ENCODE measurements around the gene ZAP70.

The ZAP70 gene

DNA sequence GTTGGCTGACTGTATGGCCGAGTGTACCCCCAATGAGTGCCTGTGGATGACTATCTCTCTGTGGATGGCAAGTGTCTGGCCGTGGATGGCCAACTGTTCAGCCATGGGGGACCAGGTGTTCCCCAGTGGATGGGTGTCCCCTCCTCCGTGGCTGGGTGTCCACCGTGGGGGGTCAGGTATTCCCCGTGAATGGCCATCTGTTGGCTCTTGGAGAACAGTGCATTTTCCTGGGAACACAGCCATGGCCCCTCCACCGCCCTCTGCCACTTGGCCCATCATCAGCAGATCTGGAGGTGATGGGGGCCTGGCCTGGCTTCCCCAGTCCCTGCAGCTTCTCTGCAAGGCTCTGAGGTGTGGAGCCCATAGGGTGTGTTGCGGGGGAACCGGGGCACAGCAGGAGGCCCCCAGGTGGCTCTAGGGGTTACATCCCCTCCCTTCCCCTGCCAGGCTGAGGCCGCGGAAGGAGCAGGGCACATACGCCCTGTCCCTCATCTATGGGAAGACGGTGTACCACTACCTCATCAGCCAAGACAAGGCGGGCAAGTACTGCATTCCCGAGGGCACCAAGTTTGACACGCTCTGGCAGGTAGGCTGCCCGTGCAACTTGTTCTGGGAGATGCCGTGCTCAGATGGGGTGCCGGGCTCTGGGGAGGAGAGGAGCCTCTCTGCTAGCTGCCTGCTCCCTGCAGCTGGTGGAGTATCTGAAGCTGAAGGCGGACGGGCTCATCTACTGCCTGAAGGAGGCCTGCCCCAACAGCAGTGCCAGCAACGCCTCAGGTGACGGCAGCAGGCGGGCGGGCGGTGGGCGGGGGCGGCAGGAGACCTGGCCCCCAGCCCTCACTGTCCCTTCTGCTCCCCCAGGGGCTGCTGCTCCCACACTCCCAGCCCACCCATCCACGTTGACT is 19.3 kb downstream of the ZAP70 start:
- no peak overlapping the region for H3K4me3 ChIP-seq (ENCODE audit: low read depth, low read length)

DNA sequence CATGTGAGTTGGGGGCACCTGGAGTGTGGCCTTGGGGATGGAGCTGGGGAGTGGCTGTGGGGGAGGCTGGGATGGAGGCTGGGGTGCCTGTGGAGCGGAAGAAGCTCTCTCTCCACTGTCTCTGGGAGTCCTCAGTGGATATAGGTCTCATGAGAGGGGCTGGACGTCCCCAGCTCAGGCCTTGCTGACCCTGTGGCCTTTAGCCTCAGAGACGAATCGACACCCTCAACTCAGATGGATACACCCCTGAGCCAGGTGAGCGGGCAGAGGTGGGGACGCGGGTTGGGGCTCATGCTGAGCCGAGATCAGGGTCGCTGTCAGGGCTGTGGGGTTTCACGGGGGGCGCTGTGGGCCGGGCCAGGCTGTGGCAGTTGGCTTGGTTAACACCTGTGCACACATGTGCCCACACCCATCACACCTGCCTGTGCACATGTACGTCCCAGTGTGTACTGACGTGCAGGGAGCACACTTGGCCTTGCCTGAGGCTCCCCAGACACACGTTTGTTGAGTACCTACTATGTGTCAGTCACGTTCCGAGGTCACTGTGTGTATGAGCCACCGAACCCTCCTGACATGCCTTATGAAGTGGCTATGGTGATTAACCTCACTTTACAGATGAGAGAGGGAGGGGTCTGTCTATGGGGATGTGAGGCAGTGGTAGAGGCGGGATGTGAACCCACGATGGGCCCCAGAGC is 20.1 kb downstream of the ZAP70 start:
- no peak overlapping the region for H3K4me3 ChIP-seq (ENCODE audit: low read depth, low read length)

DNA sequence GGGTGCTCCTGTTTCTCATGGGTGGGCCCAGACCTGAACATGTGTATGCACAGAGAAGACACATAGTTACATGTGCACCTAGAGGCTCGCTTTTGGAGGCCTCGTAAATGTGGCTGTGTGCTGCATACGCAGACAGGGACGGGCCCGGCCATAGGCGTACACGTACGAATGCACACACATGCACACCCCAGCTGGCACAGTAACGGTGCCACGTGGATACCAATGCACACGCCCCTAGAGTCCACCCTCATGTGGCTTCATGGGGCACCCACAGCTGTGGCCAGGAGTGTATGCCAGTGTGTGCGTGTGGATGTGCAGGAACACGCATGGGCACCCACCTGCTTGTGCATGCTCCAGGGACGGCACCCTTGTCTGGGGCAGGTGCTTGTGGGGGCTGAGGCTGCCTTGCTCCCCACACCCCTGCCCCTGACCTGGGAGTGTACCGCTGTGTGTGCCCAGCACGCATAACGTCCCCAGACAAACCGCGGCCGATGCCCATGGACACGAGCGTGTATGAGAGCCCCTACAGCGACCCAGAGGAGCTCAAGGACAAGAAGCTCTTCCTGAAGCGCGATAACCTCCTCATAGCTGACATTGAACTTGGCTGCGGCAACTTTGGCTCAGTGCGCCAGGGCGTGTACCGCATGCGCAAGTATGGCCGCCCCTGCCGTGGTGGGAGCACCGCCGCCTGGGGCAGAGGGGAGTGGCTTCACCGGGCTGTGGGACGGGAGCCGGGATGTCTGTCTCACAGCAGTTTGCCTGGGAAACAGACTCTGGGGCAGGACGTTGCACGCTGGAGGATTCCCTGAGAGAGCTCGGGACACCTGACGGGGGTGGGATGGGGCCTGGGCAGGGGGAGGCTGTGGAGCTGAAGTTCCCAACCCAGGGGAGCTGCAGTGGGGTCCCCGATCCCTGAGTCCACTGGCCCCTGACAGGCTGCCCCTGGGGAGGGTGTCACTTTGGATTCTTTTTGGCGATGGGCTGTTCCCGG is 21.0 kb downstream of the ZAP70 start:
- no peak overlapping the region for H3K4me3 ChIP-seq (ENCODE audit: low read depth, low read length)

DNA sequence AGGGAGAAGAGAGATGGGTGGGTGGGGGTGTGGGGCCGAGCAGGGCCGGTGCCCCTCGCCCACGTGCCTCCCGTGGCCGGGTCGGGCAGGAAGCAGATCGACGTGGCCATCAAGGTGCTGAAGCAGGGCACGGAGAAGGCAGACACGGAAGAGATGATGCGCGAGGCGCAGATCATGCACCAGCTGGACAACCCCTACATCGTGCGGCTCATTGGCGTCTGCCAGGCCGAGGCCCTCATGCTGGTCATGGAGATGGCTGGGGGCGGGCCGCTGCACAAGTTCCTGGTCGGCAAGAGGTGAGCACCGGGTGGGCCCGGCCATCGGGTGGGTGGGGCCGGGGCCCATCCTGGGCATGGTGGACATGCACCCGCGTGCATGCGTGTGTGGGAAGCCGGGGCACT is 21.8 kb downstream of the ZAP70 start:
- no peak overlapping the region for H3K4me3 ChIP-seq (ENCODE audit: low read depth, low read length)

DNA sequence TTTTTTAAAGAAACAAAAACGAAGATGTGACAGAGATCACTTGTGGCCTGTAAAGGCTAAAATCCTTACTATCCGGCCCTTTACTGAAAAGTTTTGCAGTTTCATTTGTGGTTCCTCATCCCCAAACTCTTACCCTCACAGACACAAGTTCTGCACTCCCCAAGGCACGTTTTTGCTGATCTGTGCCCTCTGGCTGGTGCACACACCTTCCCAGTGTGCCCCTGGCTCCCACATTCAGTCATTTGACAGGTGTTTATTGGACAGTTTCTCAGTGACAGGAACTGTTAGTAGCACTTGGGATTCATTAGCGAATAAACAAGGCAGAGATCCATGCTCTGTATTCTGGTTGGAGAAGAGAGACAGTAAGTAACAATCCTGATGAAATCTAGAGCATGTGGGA is 22.8 kb downstream of the ZAP70 start:
- H3K4me3 ChIP-seq (ENCODE audit: low read depth, low read length), result no peak overlapping the region

DNA sequence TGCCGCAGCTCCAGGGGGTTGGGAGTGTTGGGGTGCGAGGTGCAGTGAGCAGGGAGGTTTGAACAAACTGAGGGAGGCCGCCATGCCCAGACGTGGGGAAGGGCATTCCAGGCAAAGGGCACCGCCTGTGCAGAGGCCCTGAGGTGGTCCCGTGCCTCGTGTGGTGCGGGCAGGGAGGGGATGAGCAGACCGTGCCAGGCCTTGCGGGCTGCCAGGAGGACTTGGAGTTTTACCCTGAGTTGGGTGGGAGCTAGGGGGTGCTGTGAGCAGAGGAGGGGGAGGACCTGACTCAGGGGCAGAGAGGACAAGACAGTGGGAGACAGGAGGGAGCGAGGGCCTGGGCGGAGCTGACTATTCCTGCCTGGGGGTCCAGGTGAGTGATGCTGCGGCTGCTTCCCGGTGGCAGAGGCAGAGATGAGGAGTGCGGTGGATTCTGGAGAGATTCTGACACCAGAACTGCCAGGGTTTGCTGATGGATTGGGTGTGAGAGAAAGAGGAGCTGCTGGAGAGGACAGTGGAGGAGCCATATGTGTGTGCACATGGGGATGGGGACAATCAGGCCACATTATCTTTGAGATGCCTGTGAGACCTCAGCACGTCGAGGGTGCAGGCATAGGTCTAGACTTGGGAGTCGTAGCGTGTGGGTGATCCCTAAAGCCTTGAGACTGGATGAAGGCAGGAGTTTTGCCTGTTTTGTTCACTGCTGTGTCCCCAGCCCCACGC is 23.4 kb downstream of the ZAP70 start:
- H3K4me3 ChIP-seq (ENCODE audit: low read depth, low read length), result no peak overlapping the region

DNA sequence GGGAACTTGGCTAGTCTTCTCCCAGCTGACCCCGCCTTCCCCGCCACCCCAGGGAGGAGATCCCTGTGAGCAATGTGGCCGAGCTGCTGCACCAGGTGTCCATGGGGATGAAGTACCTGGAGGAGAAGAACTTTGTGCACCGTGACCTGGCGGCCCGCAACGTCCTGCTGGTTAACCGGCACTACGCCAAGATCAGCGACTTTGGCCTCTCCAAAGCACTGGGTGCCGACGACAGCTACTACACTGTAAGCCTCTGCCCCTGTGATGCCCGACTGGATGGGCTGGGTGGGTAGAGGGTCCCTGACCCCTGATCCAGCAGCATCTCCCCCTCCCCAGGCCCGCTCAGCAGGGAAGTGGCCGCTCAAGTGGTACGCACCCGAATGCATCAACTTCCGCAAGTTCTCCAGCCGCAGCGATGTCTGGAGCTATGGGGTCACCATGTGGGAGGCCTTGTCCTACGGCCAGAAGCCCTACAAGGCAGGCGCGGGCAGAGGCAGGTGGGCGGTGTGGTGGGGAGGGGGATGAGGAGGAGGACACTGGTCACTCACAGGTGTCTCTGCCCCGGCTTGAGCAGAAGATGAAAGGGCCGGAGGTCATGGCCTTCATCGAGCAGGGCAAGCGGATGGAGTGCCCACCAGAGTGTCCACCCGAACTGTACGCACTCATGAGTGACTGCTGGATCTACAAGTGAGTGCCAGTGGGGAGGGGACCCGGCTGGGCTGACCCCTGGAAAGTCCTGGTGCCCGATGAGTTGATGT is 24.2 kb downstream of the ZAP70 start:
- H3K4me3 ChIP-seq (ENCODE audit: low read depth, low read length), result no peak overlapping the region

DNA sequence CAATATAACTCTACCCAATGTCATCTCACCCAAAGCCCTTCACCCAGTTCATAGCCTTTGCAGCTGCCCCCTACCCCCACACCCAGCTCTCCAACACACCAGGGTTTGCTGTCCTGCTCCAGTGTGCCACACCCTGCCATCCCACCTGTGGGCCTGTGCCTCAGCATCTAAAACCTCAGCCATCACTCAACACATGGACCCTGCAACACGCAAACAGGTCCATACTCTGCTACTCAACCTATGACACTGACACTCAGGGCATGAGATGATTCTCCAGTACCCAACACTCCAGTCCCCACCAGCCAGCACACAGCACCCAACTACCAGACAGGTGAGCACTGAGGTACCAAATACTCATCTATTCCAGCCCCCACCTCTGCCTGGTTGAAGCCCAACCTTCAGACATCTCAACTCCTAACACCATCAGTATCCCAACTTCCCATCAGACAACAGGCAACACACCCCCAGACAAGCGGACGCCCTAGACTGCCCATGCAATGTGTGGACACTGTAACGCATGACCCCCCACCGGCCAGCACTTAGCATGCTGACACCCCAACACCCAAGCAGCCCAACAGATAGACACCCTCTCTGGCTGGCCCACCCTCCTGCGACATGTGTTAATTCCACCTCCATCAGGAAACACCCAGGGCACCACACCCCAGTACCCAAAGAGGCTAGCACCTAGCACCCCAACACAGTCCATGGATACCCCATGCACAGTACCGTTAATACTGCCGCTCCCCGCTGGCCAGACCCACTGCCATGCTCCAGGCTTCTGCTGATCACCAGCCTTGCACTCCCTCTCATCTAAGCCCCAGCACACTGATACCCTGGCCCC is 25.0 kb downstream of the ZAP70 start:
- no peak overlapping the region for H3K4me3 ChIP-seq (ENCODE audit: low read depth, low read length)

DNA sequence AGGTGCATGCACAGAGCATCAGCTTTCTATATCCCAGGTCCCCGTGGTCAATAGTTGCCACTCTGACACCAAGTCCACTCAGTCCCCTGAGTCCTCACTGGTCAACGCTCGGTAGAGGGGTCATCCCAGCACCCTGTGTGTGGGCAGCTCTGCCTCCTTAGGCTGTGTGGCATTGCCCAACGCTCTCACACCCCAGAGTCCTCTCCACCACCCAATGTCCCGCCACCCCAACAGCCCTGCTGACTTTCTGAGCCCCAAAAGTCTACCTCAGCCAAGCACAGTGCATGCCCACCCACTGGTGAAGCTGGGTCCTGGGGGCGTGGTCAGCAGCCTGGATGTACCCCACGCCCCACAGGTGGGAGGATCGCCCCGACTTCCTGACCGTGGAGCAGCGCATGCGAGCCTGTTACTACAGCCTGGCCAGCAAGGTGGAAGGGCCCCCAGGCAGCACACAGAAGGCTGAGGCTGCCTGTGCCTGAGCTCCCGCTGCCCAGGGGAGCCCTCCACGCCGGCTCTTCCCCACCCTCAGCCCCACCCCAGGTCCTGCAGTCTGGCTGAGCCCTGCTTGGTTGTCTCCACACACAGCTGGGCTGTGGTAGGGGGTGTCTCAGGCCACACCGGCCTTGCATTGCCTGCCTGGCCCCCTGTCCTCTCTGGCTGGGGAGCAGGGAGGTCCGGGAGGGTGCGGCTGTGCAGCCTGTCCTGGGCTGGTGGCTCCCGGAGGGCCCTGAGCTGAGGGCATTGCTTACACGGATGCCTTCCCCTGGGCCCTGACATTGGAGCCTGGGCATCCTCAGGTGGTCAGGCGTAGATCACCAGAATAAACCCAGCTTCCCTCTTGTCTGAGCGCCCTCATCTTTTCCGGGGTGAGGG is 25.9 kb downstream of the ZAP70 start:
- no peak overlapping the region for H3K4me3 ChIP-seq (ENCODE audit: low read depth, low read length)

DNA sequence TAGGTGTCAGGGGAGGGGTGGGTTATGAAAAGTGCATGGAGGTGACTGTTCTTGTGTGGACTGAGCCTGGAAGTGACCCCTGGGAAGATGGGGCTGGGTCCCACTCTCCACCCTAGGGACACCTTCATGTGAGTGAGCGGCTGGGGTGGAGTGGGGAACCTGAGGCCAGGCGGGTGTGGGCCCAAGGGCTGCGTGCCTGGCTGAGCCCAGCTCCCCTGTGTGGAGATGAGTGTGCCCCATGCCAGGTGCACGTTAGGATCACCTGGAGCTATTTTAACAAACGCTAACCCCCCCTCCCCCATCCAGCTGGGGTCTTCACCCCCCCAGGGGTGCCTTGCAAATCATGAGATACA is 26.5 kb downstream of the ZAP70 start:
- no peak overlapping the region for H3K4me3 ChIP-seq (ENCODE audit: low read depth, low read length)

DNA sequence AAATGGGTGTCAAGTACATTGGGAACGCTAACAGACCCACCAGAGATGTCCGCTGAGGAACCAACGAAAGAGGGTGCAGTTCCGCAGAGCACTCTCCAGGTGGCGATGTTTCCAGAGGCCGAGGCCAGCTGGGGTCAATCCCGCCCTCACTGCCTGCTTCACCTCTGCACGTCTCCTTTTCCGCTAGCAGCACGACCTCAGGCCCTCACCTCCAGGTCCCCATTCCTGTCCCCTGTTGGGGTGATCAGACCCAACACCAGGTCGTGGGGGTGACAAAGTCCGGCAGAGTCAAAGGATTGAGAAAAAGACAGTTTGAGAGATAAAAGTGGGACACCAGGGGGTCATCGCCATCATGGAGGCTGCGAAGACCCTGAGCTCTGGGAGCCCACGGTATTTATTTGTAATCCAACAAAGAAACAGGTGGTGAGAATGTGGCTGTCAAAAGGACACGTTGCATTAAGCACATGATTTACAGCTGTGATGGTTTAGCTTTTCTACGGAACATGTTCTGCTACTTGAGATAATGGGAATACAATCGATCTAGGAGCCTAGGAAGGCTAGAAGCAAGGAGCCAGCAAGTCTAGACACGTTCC is 27.3 kb downstream of the ZAP70 start:
- H3K4me3 ChIP-seq (ENCODE audit: low read depth, low read length), result no peak overlapping the region

DNA sequence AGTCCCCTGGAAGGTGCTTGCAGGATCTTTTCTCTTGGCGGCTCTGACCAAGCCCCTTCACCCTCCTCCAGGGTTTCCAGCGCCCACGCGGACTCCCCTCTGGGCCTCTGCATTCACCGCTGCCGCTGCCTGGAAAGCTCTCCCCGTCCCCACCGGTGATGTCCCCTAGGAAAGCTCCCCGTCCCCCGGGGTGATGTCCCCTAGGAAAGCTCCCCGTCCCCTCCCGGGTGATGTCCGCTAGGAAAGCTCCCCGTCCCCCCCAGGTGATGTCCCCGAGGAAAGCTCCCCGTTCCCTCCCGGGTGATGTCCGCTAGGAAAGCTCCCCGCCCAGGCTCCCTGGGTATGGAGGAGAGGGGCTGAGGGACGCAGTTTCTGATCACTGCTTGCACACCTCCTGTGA is 27.9 kb downstream of the ZAP70 start:
- H3K4me3 ChIP-seq (ENCODE audit: low read depth, low read length), result no peak overlapping the region

DNA sequence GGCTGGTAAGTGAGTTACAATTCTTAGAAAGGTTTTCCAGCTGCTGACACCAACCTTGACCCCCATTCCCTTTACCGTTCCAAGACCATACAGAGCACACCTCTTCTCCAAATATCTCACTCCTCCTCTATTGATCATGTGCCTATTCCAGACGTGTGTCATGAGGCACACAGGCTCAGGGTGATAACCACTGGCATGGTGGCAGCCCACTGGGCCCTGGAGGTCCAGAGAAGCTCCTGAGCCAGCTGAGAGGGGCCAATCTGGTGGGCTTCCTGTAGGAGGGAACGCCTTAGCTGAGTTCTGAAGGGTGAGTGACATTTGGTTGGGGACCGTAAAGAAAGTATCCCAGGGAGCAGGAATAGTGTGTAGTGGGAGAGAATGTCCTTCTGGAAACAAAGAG is 28.3 kb downstream of the ZAP70 start:
- H3K4me3 ChIP-seq (ENCODE audit: low read depth, low read length), result no peak overlapping the region

DNA sequence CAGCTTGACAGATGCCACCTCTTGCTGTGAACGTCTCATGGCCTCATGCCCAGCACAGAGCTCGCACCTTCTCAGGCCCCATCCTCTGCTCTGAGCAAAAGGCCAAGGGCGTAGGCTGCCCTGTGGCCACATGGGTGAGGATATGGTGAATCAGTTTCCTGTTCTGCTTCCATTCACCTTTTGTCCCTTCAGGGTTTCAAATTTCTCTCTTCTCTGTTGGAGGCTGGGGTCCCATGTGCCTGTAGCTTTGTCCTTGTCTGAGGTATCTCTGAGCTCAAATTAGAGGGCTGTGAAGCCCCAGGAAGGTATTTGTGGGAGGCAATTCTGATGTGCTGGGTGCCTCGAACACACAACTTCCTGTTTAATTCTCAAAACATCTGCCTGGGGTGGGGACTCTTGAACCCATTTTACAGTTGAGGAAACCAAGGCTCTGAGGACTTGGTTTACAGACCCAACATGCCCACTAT is 29.0 kb downstream of the ZAP70 start:
- no peak overlapping the region for H3K4me3 ChIP-seq (ENCODE audit: low read depth, low read length)

DNA sequence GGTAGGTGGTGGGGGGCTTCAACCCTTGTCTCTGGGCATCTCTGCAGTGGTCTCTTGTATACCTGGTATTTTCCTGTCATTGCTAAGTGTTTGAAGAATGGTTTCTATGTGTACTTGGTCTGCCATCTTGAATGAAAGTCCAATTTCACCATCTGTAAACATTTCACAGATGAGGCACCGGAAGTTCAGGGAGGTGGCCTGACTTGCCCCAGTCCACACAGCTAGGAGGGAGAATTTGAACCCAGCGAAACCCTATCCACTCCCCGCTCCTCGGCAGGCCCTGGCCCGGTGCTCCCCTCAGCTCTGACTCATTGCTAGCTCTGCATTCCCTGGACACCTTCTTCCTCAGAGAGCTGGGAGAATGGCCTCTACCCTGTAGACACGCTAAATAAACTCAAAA is 30.5 kb downstream of the ZAP70 start:
- H3K4me3 ChIP-seq (ENCODE audit: low read depth, low read length), result no peak overlapping the region

DNA sequence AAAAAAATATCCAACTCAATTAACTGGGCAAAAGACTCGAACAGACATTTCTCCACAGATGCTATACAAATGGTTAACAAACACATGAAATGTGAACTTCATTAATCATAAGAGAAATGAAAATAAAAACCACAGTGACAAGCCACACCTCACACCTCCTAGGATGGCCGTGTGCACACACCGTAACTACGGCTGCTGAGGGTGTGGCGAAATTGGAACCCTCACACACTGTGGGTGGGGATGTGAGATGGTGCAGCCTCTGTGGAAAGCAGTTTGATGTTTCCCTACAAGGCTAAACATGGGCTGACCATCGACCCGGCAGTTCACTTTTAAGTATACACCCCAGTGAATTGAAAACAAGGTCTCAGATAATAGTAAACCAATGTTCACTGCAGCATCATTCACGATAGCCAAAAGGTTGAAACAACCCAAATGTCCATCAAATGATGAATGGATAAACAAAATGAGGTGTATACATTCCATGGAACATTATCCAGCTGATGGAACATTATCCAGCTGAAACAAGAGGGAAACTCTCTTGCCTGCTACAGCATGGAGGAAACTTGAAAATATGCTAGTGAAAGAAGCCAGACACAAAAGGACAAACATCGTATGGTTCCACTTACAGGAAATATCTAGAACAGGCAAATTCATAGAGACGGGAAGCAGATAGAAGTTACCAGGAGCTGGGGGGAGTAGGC is 32.2 kb downstream of the ZAP70 start:
- H3K4me3 ChIP-seq (ENCODE audit: low read depth, low read length), result no peak overlapping the region

DNA sequence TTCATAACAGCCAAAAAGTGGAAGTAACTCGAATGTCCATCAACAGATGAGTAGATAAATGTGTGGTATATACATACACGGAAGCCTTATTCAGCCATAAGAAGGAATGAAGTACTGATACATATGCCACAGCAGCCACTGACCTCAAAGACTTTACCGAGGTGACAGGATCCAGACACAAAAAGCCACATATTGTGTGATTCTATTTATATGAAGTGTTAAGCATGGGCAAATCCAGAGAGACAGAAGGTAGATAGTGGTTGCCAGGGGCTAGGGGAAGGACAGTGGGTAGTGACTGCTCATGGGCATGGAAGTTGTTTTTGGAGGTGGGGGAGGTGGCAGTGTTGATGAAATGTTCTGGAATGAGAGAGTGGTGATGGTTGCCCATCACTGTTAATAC is 33.9 kb downstream of the ZAP70 start:
- H3K4me3 ChIP-seq (ENCODE audit: low read depth, low read length), result no peak overlapping the region

All from iPS-11a (cell line).